ENCODE data around the gene PDZD2.

The PDZD2 gene

DNA sequence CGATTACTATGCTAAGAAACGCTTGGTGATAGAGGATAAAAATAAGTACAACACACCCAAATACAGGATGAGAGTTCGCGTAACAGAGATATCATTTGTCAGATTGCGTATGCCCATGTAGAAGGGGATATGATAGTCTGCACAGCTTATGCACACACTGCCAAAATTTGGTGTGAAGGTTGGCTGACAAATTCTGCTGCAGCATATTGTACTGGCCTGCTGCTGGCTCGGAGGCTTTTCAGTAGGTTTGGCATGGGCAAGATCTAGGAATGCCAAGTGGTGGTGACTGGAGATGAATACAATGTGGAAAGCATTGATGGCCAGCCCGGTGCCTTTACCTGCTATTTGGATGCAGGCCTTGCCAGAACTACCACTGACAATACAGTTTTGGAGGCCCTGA, 208.4 kb downstream of the PDZD2 start:
- Histone ChIP-seq H3K9ac (ENCODE audit: low read depth, low read length, poor library complexity, severe bottlenecking) (no peak overlapping the region), H3K4me2 (ENCODE audit: low read depth, low read length, poor library complexity, severe bottlenecking) (peak overlapping the region; percentile 61), H3K79me2 (ENCODE audit: insufficient read depth, low read length) (no peaks in the 10 kb centered on the region), H3K9me3 (ENCODE audit: insufficient read depth, low read depth, low read length) (no peaks in the 10 kb centered on the region), H3F3A (ENCODE audit: low read depth) (no peaks in the 10 kb centered on the region; the same call in 1 of the 2 replicates), H3K9me2 (replicated peaks; ENCODE audit: low read depth, low read length) (no peaks in the 10 kb centered on the region), H3K27me3 (ENCODE audit: insufficient read depth, low read length, poor library complexity, severe bottlenecking) (no peaks in the 10 kb centered on the region), H3K4me3 (ENCODE audit: low read length, poor library complexity, severe bottlenecking) (no peak overlapping the region), H3K4me1 (ENCODE audit: insufficient read depth, low read length, poor library complexity, severe bottlenecking) (peaks cover 60% of the 10 kb centered on the region), H3K36me3 (ENCODE audit: insufficient read depth, low read length) (no peaks in the 10 kb centered on the region), H4K20me1 (ENCODE audit: insufficient read depth, low read length, poor library complexity, severe bottlenecking) (no peaks in the 10 kb centered on the region), H2AFZ (ENCODE audit: low read length) (no peak overlapping the region)
- no peak for TF ChIP-seq EZH2phosphoT487 (IDR thresholded peaks at IDR 0.05; ENCODE audit: borderline replicate concordance)
- TF ChIP-seq, protein P1, sequence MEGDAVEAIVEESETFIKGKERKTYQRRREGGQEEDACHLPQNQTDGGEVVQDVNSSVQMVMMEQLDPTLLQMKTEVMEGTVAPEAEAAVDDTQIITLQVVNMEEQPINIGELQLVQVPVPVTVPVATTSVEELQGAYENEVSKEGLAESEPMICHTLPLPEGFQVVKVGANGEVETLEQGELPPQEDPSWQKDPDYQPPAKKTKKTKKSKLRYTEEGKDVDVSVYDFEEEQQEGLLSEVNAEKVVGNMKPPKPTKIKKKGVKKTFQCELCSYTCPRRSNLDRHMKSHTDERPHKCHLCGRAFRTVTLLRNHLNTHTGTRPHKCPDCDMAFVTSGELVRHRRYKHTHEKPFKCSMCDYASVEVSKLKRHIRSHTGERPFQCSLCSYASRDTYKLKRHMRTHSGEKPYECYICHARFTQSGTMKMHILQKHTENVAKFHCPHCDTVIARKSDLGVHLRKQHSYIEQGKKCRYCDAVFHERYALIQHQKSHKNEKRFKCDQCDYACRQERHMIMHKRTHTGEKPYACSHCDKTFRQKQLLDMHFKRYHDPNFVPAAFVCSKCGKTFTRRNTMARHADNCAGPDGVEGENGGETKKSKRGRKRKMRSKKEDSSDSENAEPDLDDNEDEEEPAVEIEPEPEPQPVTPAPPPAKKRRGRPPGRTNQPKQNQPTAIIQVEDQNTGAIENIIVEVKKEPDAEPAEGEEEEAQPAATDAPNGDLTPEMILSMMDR (conservative IDR thresholded peaks at IDR 0.05; ENCODE audit: low read length), result no peak

DNA sequence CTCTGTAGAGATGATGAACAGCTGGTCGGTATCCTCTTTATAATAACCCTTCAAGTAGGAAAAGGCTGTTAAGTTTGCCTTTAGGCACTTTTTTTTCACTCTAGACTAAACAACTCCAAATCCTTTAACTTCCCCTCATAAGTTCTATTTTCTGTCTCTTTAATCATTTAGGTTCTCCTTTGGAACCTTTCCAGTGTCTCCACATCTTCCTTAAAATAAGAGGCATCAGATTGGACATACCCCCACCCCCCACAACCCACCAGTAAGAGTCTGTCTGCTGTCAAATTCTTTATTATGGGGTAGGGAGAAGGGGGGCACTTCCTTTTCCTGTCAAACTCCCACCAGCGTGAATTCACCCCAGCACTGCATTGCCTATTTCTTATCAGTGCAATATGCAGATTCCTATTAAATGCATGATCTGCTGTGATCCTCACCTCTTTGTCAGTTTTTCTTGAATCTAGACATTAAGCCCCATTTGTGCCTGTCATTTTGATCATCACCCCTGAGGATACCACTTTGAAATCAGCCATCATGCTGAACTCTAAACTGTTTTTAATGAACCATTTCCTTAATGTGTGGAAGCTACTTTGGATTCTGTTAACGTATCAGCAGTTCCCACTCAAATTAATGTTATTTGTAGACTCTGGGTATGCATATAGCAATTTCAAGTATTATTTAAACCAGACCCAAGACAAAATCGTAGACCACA, 212.2 kb downstream of the PDZD2 start:
- Histone ChIP-seq H3K36me3 (ENCODE audit: insufficient read depth, low read length) (no peaks in the 10 kb centered on the region), H2AFZ (ENCODE audit: low read length) (peak overlapping the region; percentile 5; the same call in 1 of the 2 replicates), H3K9ac (ENCODE audit: low read depth, low read length, poor library complexity, severe bottlenecking) (peak overlapping the region; percentile 3), H3K9me2 (replicated peaks; ENCODE audit: low read depth, low read length) (no peaks in the 10 kb centered on the region), H3K4me2 (ENCODE audit: low read depth, low read length, poor library complexity, severe bottlenecking) (peak overlapping the region; percentile 72), H3F3A (ENCODE audit: low read depth) (no peaks in the 10 kb centered on the region; the same call in 1 of the 2 replicates), H3K4me3 (ENCODE audit: low read length, poor library complexity, severe bottlenecking) (peak overlapping the region; percentile 56), H3K4me1 (ENCODE audit: insufficient read depth, low read length, poor library complexity, severe bottlenecking) (peaks cover 48% of the 10 kb centered on the region), H3K9me3 (ENCODE audit: insufficient read depth, low read depth, low read length) (no peaks in the 10 kb centered on the region), H3K79me2 (ENCODE audit: insufficient read depth, low read length) (no peaks in the 10 kb centered on the region), H3K27me3 (ENCODE audit: insufficient read depth, low read length, poor library complexity, severe bottlenecking) (no peaks in the 10 kb centered on the region), H4K20me1 (ENCODE audit: insufficient read depth, low read length, poor library complexity, severe bottlenecking) (no peaks in the 10 kb centered on the region)
- TF ChIP-seq EZH2phosphoT487 (IDR thresholded peaks at IDR 0.05; ENCODE audit: borderline replicate concordance), result no peak
- TF ChIP-seq, protein P1 (conservative IDR thresholded peaks at IDR 0.05; ENCODE audit: low read length), result no peak

DNA sequence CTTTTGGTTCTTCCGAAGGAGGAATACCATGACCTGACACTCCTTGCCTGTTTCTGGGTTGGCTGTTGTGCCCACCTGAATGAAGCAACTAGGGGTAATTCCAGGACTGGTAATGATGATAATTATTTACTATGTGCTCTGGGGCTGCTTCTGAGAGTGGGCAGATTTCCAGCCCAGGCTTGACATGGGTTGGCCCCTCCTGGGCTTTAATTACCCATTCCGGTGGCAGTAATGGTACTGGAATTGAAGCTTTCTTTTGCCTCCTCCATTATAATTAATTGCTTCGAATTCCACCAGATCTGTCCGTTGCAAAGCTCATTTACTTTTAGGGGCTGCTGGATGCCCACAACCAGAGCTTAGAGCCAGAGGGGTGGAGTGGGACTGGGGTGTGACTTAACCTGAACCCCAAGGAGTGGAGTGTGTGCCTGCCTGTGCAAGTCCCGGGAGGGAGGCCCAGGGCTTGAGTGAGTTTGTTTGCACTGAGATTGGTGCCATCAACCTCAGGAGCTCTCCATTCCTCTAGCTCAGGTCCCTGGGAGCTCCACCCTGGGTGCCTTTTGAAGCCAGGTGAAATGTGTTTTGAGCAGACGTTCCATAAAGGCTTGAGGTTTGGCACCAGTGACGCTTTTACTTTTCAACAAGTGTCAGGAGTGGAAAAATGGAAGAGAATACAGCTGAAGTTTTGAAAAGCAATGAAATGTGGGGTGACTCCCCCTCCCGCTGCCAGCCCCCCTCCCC, 214.6 kb downstream of the PDZD2 start:
- no peak overlapping the region for H3K9ac ChIP-seq (ENCODE audit: low read depth, low read length, poor library complexity, severe bottlenecking)

More for the DNA sequence above, 214.6 kb downstream of the PDZD2 start:
- H4K20me1 ChIP-seq (ENCODE audit: insufficient read depth, low read length, poor library complexity, severe bottlenecking), result no peaks in the 10 kb centered on the region
- no peak overlapping the region; the same call in 1 of the 2 replicates for H2AFZ ChIP-seq (ENCODE audit: low read length)
- no peaks in the 10 kb centered on the region for H3K36me3 ChIP-seq (ENCODE audit: insufficient read depth, low read length)
- H3F3A ChIP-seq (ENCODE audit: low read depth), result no peaks in the 10 kb centered on the region
- no peaks in the 10 kb centered on the region for H3K79me2 ChIP-seq (ENCODE audit: insufficient read depth, low read length)
- H3K27me3 ChIP-seq (ENCODE audit: insufficient read depth, low read length, poor library complexity, severe bottlenecking), result no peaks in the 10 kb centered on the region
- H3K9me3 ChIP-seq (ENCODE audit: insufficient read depth, low read depth, low read length), result peaks cover 4% of the 10 kb centered on the region; the same call in 1 of the 2 replicates
- H3K4me1 ChIP-seq (ENCODE audit: insufficient read depth, low read length, poor library complexity, severe bottlenecking), result peaks cover 26% of the 10 kb centered on the region
- TF ChIP-seq, protein P1 (conservative IDR thresholded peaks at IDR 0.05; ENCODE audit: low read length), result no peak
- TF ChIP-seq EZH2phosphoT487 (IDR thresholded peaks at IDR 0.05; ENCODE audit: borderline replicate concordance), result no peak
- no peak overlapping the region for H3K4me2 ChIP-seq (ENCODE audit: low read depth, low read length, poor library complexity, severe bottlenecking)
- H3K9me2 ChIP-seq (replicated peaks; ENCODE audit: low read depth, low read length), result no peaks in the 10 kb centered on the region
- no peak overlapping the region for H3K4me3 ChIP-seq (ENCODE audit: low read length, poor library complexity, severe bottlenecking)

Measured in Loucy (cell line).